IPS DF 6.9 (cell line): Measurements from ENCODE around the gene PLCB1.

Experiments
- DNase-seq: peaks from one replicate; pipeline ENCODE4 v3.0.0-alpha.2; 2013; ENCODE audit warnings: low read depth, low spot score
- H3K27ac ChIP-seq: one replicate; pipeline ENCODE4 v1.5.1; 2013; ENCODE audit warnings: low read length, control low read depth
- H3K27me3 ChIP-seq: 2 replicates; pipeline ENCODE4 v1.6.1; 2013; ENCODE audit warnings: mild to moderate bottlenecking, low read length; ENCODE audit not compliant: control insufficient read depth, insufficient read depth
- H3K36me3 ChIP-seq: 2 replicates; pipeline ENCODE4 v1.6.1; 2013; ENCODE audit warnings: low read length; ENCODE audit not compliant: control insufficient read depth, insufficient read depth
- H3K4me1 ChIP-seq: 2 replicates; pipeline ENCODE4 v1.6.1; 2013; ENCODE audit warnings: low read length; ENCODE audit not compliant: control insufficient read depth, insufficient read depth
- H3K4me3 ChIP-seq: 2 replicates; pipeline ENCODE4 v1.5.1; 2013; ENCODE audit warnings: mild to moderate bottlenecking, low read length
- H3K9me3 ChIP-seq: 2 replicates; pipeline ENCODE4 v1.6.1; 2013; ENCODE audit warnings: low read length, inconsistent platforms; ENCODE audit not compliant: control insufficient read depth, insufficient read depth
- WGBS: extraction: QIAGEN DNeasy Blood & Tissue Kit; methylation state at CpG from one replicate; pipeline ENCODE4 v1.1.7; 2013; ENCODE audit warnings: mixed read lengths, missing lambda C conversion rate; ENCODE audit not compliant: insufficient read length, insufficient coverage; 5-methylcytosine and 5-hydroxymethylcytosine counted together

The PLCB1 gene

DNA sequence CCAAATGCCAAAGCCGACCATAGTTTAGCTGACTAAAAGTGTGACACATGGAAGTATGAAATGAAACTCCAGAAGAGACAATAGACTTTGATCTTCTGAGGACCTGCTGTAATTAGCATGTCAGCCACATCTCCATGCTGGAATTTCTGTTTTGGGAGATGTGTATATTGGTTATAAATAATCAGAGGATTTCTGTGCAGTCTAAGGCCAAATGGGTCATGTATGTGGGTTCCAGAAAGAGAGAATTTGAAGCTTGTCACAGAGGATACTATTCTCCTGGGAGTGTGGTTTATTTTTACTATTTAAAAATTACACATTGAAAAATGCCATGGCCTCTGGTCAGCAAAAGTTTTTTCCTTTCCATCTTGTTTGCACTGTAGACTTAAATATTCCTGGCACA, 531.4 kb downstream of the PLCB1 start:
- no peak overlapping the region for H3K27ac ChIP-seq
- DNase-seq, result no peak
- H3K36me3 ChIP-seq, result no peaks in the 10 kb centered on the region
- H3K9me3 ChIP-seq, result no peaks in the 10 kb centered on the region
- no peak overlapping the region for H3K4me3 ChIP-seq
- H3K27me3 ChIP-seq, result no peaks in the 10 kb centered on the region
- no CpG with 5 or more reads among the region's 1 CpG for WGBS
- no peaks in the 10 kb centered on the region; the same call in 1 of the 2 replicates for H3K4me1 ChIP-seq

DNA sequence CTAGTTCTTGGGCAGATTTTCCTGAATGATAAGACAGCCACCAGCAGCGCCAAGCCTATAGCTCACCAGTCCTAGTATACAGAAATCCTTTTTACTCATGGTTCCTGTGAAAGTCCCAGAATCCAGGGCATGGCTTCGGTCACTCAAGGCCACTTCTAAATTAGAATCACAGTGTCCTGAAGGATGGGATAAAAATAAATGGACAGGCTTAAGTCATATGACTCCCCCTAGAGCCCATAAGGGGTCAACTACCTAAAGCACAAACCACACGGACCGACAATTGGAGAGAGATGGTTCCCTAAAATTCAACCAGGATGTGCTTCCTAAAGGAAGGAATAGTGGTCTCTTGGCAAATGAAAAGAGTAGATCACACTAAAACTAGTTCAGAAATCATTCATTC, 532.7 kb downstream of the PLCB1 start:
- no peaks in the 10 kb centered on the region for H3K36me3 ChIP-seq
- H3K27me3 ChIP-seq, result no peaks in the 10 kb centered on the region
- DNase-seq, result no peak
- no peaks in the 10 kb centered on the region; the same call in 1 of the 2 replicates for H3K4me1 ChIP-seq
- H3K9me3 ChIP-seq, result no peaks in the 10 kb centered on the region
- WGBS, result no CpG with 5 or more reads among the region's 4 CpGs
- H3K4me3 ChIP-seq, result no peak overlapping the region
- H3K27ac ChIP-seq, result no peak overlapping the region

- Histone ChIP-seq H3K9me3 (no peaks in the 10 kb centered on the region), H3K36me3 (no peaks in the 10 kb centered on the region), H3K27me3 (no peaks in the 10 kb centered on the region), H3K4me1 (no peaks in the 10 kb centered on the region; the same call in 1 of the 2 replicates), H3K4me3 (no peak overlapping the region), H3K27ac (no peak overlapping the region)
- DNase-seq, result no peak
- no CpG with 5 or more reads among the region's 3 CpGs for WGBS
These were observed 535.2 kb downstream of the PLCB1 start for GRCh38 chr20:8667306-8667705.

DNA sequence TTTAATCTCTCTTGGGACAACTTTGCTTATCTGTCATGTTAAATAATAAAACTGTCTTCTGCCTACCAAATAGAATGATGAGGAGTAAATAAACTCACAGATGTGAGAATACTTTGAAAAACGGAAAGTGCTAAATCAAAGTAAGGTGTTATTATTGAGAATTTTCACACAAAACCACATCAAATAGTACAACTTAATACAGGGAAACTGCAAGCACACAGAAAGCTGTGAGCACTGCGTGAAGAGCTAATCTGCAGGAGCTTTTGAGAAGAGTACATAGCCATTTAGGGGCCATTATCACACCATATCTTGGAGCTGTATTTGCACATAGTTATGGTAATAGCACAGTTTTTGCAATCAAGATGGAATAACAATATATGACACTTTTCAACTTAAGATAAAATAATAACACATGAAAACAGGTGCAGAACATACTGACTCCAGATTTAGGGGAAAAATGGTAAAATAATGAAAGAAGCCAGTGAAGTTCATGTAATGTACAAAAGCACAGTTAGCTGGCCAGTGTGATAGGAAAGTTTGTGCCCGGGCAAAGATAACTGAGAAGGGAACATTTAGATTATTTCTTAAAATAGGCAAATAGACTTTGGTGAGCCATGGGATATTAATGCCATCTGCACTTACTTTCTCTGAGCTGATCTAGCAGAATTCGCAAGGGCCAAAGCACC, 538.3 kb downstream of the PLCB1 start:
- Histone ChIP-seq H3K4me3 (no peak overlapping the region), H3K9me3 (no peaks in the 10 kb centered on the region), H3K27me3 (no peaks in the 10 kb centered on the region), H3K4me1 (no peaks in the 10 kb centered on the region; the same call in 1 of the 2 replicates), H3K36me3 (no peaks in the 10 kb centered on the region), H3K27ac (no peak overlapping the region)
- DNase-seq, result no peak
- no CpG with 5 or more reads among the region's 4 CpGs for WGBS

DNA sequence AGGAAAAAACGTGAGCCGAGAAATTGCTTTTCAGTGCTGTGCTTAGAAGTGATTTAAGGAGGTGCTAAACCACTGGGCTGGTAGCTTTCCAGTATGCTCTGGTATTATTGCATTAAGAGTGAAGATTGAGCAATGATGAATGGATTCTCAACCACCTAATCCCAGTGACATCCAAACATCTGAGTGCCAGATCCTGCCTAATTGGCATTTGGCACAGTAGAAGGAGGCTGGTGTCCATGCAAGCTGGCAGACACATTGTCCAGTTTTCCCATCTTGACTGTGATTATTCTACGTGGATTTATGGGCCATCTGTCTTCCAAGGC, 538.8 kb downstream of the PLCB1 start:
- no peak for DNase-seq
- Histone ChIP-seq H3K4me3 (no peak overlapping the region), H3K4me1 (no peaks in the 10 kb centered on the region; the same call in 1 of the 2 replicates), H3K27me3 (no peaks in the 10 kb centered on the region), H3K36me3 (no peaks in the 10 kb centered on the region), H3K27ac (no peak overlapping the region), H3K9me3 (no peaks in the 10 kb centered on the region)
- no CpG with 5 or more reads among the region's 3 CpGs for WGBS

DNA sequence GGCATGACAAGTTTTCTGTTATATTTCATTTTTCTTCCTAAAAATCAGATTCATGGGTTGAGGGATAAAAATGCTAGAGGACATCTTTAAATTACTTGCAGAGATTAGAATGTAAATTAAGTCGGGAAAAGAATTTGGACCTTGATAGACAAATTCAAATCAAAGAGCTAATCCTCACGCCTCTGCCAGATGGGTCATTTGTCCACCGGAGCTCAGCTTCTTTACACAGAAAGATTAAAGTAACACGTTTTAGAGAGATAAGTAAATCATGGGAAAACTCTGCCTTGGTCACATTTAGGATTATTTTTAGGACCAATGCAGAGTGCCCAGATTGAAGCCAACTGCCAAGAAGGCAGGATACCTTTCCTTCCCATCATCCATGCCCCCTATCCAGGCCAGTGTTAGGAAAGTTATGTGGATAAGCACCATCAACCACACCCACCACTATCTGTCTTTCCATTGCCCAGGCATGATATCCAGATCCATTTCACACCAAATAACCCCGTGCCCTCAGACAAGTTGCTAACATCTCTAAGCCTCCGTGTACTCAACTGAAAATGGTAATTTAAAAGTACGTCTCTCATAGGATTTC, 539.4 kb downstream of the PLCB1 start:
- no peak for DNase-seq

DNA sequence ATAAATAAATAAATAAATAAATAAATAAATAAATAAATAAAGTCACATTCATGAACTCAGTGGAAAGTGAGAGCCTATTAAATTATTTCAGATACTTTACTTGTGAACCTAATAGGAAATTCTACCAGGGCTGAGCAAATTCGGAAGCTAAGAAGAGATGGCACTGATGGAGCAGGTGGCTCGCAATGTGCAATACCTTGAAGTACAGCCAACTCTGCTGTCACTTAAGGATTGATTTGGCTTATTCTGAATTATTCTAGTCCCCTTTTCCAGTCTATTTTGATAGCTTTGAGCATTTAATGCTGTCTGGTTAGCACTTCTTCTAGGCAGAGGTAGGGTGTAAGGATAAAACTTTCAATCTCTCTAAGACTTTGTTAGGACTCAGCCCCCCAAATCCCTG, 541.0 kb downstream of the PLCB1 start:
- H3K4me1 ChIP-seq, result no peaks in the 10 kb centered on the region
- no peaks in the 10 kb centered on the region for H3K36me3 ChIP-seq
- no peaks in the 10 kb centered on the region for H3K9me3 ChIP-seq
- no peaks in the 10 kb centered on the region for H3K27me3 ChIP-seq
- WGBS, result no CpG with 5 or more reads among the region's 2 CpGs
- no peak overlapping the region for H3K27ac ChIP-seq
- DNase-seq, result no peak
- no peak overlapping the region for H3K4me3 ChIP-seq

More for the DNA sequence above, 539.4 kb downstream of the PLCB1 start:
- Histone ChIP-seq H3K27me3 (no peaks in the 10 kb centered on the region), H3K4me1 (no peaks in the 10 kb centered on the region; the same call in 1 of the 2 replicates), H3K36me3 (no peaks in the 10 kb centered on the region), H3K27ac (no peak overlapping the region), H3K9me3 (no peaks in the 10 kb centered on the region), H3K4me3 (no peak overlapping the region)
- 100% methylated on average over 1 of the region's 7 CpGs for WGBS

GRCh38 chr20:8675896-8676295, 543.8 kb downstream of the PLCB1 start:
- Histone ChIP-seq H3K36me3 (no peaks in the 10 kb centered on the region), H3K27me3 (no peaks in the 10 kb centered on the region), H3K9me3 (no peaks in the 10 kb centered on the region), H3K4me3 (no peak overlapping the region), H3K4me1 (no peaks in the 10 kb centered on the region), H3K27ac (no peak overlapping the region)
- WGBS, result no CpG with 5 or more reads among the region's 10 CpGs
- no peak for DNase-seq

DNA sequence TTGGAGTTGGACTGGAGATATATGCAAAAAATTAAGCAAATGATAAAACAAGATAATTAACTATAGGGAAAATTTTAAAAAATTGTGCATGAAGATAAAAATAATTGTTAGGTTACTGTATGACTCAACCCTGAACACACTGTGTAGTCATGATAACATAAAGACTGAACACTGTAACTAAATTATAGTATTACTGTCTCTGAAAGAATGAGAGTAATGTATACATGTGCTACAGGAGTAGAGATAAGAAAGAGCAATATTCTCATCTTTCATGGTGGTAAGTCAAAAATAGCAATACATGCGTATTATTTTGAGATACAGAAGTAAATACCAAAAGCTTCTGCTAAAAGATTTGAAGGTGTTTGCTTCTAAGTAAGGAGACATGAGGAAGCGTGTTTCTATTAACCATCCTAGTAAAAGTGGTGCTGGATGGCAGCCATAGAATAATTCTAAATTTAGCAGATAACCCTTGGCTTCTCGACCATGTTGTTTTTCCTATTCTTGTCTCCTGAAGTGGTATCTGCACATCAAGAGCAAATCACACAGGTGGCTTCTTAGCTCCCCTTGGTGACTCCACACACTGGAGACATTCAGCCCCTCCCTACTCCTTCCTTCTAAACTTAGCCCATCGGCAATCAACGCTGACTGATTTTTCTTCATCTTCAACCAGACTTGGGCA, 546.2 kb downstream of the PLCB1 start:
- no peak for DNase-seq
- Histone ChIP-seq H3K9me3 (no peaks in the 10 kb centered on the region), H3K27ac (no peak overlapping the region), H3K4me3 (no peak overlapping the region), H3K36me3 (no peaks in the 10 kb centered on the region), H3K4me1 (no peaks in the 10 kb centered on the region), H3K27me3 (no peaks in the 10 kb centered on the region)
- WGBS, result no CpG with 5 or more reads among the region's 5 CpGs

- H3K9me3 ChIP-seq, result no peaks in the 10 kb centered on the region
- no peaks in the 10 kb centered on the region; the same call in 1 of the 2 replicates for H3K4me1 ChIP-seq
- H3K27ac ChIP-seq, result no peak overlapping the region
- H3K27me3 ChIP-seq, result no peaks in the 10 kb centered on the region
- no peak overlapping the region for H3K4me3 ChIP-seq
- H3K36me3 ChIP-seq, result no peaks in the 10 kb centered on the region
- WGBS, result no CpG with 5 or more reads among the region's 1 CpG
- no peak for DNase-seq
These were observed 557.3 kb downstream of the PLCB1 start for GRCh38 chr20:8689337-8689736.
